Measurements from ENCODE around the gene FAM163A.
"Not testable (repeated sequence)": the region's sequence is repeated elsewhere in the genome, so short reads cannot be mapped to it uniquely, and the experiment has no call there.

FAM163A gene

DNA sequence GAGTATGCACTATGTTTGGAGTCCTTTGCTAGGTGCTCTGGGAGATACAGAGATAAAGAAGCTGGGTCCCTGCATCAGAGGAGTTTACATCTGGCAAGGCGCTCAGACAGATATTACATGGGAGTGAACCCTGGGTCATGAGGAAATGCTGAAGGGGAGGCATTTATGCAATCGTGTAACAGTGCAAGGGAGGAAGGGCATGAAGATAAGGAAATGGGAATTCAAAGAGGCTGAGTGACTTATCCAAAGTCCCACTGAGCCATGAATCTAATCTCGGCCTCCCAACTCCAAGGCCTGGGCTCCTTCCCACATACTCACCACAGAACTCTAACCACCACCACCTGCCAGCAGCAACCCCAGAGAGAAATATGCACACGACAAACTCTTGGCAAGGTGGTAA, 51.6 kb downstream of the FAM163A start:
- no peak for DNase-seq

DNA sequence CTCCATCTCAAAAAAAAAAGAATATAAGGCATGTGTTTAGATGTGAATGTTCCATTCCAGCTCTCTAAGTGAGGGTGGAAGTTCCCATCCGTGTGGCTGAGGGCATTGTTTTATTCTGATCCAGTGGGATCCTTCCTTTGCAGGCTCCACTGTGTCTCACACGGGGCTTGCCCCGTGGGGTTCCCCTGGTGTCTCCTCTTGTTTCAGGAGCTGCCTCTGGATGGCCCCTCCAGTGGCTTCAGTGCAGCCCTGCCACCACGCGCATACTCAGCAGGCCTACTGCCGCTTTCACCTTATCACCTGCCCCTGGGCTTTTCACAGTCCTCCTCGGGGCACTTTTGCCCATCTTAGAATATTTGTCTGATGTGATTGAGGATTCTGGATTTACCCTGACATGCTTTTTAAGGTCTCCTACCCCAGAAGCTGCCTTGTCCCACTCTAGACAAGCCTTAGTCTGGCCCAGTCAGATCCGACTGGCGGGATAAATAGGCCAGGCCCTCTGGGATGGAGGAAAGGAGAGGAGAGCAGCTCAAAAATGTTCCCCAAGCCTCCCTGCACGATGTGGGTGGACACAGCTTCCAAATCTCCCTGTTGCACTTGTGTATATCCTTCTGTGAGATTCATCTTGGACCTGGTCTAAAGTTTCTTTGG, 55.2 kb downstream of the FAM163A start:
- DNase-seq: no peak

DNA sequence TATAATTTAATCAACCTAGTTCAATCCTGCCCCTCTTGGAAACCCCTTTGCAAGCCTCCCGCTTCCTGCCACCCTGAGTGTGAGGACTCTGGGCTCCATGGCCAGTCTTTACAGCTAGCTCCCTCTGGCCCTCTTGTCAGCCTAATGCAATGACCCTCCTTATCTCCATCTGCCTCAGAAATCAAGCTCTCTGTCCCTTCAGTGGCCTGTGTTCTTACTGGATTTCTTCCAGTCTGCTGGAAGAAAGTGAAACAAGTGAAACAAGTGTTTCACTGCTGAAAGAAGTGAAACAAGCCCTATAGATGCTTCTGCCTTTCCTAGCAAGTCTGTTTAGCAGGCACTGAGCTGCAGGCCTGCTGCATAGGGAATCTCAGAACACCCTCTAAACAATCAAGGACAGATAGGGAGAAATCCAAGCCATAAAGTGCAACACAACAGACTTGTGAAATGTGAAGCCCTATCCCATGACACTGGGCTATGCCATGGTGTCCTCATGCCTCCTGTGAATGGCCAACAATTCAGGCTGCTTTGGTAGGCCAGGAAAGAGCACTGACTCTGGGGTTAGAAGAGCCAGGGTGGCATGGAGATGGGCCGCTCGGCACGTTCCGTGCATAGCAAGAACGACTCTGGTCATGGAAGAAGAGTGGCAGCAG, 55.9 kb downstream of the FAM163A start:
- DNase-seq: no peak

DNA sequence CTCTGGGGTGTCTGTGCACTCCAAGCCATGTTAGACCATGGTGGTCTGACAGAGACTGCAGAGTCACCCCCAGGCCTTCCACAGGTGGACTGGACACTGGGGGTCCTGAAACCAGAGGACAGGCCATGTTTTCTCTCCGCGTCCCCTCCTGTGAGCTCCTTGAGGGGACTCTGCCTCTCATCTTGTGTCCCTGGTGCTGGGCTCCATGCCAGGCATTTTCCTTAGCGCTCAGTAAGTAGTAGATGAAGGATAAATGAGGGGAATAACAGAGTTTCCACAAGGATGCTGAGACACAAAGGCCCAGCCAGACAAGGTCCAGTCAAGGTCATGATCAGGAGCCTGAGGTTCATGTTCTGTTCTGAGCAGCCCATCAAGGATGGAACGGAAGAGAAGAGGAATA, 57.4 kb downstream of the FAM163A start:
- no peak for DNase-seq

DNA sequence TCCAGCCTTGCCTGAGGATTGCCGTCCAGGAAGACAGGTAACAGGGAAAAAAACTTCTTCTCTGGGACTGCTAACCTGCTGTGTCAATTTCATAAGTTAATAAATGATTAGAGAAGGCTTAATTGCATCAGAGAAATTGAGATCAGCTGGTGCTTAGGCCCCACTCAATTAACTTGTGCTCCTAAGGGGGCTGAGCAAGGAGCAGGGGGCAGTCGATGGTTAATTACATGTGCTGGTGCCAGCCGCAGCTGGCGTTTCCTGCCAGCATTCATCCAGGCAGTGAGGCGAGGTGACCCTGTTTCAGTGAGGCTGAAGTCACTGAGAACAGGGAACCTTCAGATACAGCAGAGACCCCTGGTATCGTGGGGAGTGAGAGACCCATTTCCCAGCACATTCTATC, 60.0 kb downstream of the FAM163A start:
- no peak for DNase-seq

DNA sequence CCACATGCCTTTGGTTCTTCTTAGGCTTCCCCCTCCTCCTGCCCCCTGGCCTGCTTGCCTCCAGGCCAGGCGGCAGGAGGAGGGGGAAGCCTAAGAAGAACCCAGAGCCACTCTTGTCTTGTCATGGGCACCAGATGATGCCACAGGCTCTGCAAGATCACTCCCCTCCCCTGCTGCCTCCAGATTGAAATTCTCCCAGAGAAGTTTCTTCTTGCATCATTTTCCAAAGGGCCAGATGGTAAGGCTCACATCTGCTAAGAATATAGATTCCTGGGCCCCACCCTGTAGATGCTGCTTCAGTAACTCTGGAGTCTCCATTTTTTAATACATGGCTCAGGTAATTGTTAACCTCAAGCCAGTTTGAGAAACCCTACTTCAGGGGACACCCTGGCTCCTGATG, 60.8 kb downstream of the FAM163A start:
- no peak for DNase-seq

DNA sequence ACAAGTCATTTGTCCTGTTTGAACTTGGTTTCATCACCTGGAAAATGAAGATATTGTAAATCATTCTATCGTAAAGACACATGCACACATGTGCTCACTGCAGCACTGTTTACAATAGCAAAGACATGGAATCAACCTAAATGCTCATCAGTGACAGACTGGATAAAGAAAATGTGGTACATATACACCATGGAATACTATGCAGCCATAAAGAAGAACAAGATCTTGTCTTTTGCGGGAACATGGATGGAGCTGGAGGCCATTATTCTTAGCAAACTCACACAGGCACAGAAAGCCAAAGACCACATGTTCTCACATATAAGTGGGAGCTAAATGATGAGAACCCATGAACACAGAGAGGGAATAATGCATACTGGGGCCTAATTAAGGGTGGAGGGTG, 61.3 kb downstream of the FAM163A start:
- DNase-seq: not testable (repeated sequence)

DNA sequence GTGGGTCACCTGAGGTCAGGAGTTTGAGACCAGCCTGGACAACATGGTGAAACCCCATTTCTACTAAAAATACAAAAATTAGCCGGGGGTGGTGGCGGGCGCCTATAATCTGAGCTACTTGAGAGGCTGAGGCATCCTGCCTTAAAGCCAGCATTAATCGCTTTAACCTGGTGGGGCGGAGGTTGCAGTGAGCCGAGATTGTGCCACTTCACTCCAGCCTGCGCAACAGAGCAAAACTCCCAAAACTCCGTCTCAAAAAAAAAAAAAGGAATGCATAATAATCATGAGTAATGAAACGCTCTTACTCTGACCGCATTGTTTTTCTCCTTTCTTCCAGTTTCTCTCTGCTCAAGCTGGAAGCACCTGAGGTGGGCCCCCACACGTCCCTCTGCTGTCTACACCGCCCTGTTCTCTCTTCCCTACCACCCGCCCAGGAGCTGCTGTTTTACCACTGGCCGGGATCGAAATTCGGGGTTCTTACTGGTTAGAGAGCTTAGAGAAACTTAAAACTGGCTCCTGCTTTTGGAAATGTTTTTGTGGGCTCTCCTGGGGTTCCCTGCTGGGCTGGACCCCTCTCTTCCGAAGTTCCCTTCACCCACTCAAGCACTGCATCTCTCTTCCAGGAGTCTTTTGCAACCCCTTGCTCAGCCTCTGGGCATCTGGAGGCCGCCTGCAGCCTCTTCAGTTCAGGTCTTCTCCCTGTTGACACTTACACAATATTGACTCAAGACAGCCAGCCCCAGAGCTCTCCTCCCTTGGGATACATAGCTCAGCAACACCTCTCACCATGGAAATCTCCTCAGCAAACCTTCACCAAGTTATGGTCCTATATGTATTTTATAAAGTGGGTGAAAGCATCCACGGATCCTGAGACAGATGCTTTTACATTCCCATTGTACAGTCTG, 62.5 kb downstream of the FAM163A start:
- no peak for DNase-seq

DNA sequence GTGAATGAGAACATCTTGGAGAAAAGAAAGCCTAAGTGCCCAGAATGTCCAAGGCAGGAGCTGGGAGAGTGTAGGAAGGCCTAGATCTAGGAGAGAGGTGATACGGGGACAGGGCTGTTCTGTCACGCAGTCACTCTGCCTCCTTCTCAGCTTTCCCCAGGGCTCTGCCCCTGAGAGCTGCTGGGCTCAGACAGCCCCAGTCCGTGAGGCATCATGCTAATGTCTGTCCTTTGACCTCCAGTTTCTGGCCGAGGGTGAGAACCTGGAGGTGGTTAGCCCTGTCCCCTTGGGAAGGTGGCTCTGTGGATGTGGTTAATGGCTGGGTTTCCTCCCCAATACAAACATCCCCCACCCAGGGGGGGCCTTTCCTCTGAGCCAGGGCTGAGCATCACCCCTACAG, 63.2 kb downstream of the FAM163A start:
- no peak for DNase-seq

DNA sequence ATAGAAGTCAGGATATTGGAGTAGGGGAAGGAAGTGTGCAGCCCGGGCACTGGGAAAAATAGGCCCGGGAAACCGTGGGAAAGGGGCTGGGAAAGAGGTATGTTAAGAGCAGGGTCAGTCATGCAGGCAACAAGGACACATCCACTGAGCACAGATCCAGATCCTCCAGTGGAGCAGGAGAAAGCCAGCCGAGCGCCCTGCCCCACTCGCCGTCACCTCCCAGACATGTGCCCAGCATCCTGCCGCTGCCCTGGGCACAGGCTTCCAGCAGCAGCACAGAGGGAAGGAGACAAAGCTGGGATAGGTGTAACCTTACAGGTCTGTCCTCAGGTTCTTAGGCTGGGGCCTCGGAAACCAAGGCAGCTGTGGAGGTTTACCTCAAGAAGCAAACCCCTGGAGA, 64.2 kb downstream of the FAM163A start:
- no peak for DNase-seq

DNA sequence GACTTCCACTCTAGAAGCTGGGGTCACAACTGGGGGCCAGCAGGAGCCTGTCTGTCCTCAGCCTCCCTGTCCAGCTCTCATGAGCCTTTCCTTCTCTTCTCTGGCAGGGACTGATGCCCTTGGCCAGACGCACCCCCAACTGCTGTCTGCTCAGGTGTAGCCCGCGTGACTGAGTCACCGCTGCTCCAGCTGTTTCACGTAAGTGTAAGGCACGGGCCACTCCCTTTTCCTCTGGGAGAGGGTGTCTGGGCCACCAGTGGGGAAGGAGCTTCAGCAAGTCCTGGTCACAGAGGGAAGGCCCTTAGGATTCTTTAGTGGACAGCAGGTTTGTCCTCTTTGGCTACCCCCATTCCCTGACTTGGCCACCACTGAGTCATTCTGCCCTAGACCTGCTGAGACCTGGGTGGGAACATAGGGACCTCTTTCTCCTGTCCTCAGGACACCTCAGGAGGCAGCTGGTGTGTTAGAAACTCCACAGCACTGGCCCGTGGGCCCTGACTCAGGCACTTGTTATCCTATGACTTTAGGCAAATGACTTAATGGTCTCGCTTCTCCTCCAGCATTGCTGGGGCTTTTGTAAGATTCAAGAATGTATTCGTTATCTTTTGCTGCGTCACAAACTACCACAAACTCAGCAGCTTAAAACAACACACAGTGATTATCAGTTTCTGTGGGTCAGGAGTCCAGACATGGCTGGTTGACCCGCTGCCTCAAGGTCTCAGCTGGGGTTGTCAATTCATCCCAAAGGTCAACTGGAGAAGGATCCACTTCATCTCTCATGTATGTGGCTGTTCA, 64.8 kb downstream of the FAM163A start:
- no peak for DNase-seq

DNA sequence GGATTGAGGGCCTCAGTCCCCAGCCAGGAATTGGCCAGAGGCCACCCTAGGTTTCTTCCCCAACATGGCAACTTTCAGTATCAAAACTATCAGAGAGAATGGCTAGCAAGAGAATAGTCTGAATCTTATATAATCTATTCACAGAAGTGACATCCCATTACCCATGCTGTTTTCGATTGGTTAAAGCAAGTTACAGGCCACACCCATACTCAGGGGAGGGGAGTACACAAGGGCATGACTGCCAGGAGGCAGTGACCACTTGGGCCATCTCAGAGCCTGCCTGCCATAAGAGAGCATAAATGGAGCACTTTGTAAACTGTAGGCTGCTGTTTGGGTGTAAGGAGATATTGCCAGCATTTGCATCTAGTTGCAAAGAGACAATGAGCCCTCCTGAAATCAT, 65.4 kb downstream of the FAM163A start:
- no peak for DNase-seq

DNA sequence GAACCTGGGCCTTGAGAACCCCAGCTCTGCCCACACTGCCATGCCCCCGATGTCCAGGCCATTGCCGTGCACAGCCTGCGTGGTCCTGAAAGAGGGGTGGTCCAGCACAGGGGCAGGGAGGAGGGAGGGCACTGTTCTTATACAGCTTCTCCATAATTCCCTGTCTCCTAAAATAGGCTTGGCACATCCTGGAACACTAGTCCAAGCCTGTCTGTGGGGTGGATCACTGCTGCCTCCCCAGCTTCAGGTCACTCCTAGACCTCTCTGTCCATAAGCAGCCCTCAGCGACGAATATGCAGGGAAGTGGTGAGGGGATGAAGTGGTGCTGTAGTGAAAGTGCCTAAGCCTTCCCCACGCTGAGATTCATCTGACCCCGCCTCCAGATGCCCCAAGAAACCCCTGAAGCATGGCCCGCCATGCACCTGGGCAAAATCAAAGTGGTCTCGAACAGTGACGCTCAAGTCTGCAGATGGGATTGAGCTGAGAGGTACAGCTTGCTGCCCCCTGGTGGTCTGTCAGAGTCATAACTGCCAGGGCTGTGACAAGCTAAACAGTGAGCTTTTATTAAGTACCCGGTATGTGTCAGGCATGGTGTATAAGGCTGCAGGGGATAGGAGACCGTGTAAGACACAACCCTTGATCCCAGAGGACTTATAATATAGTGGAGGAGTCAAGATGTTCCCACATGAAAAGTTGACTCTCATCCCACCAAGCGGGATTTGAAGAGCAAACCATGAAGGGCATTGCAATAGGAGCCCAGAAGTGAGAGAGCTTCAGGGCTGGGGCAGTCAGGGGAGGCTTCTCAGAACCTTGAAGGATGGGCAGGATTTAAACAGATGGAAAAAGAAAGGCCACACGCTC, 66.6 kb downstream of the FAM163A start:
- DNase-seq: peak; percentile 56

DNA sequence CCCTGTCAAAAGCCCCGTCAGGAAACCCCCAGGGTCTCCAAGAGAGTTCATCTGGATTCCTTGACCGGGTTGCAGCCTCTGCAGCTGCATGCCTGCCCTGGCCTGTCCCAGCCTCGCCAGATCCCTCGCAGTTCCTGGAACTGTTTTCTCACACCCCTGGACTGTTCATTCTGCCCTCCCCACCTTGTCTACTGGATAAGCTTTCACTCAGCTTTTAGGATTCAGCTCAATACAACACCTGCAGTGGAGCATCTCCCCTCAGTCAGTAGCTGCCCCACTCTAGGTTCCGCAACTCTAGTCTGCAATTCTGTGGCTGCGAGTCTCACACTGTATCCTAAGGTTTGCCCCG, 67.2 kb downstream of the FAM163A start:
- no peak for DNase-seq

DNA sequence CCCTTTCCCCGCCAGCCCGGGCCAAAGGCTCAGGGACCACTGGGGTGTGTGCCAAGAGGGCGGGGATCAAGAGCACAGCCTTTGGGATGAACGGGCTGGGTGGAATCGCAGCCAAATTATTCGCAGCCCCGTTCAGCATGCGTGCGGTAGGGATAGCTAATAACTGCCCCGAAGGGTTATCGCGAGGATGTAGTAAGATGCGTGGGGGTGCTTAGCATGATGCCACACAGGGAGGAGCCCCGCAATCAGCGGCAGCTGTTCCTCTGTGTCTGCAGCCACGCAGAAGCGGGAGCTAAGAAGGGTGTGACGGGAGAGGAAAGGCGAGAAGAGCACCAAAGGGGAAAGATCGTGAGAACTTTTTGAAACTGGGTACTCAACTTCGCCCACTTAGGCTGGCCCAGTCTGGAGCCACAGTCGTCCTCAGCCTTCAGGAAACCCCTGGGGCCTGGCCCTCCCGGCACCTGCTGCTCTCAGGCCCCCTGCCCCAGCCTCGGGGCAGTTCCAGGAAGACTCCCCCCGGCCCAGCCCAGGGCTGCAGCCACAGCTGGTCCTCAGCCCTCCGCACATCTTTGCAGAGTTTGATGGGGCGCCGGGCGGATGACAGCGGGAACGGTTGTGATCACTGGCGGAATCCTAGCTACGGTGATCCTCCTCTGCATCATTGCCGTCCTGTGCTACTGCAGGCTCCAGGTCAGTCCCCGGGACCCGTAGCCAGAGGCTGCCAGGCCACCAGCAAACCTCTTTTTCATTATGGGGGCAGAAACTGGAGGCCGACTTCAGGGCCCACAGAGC, 69.6 kb downstream of the FAM163A start:
- DNase-seq: no peak

DNA sequence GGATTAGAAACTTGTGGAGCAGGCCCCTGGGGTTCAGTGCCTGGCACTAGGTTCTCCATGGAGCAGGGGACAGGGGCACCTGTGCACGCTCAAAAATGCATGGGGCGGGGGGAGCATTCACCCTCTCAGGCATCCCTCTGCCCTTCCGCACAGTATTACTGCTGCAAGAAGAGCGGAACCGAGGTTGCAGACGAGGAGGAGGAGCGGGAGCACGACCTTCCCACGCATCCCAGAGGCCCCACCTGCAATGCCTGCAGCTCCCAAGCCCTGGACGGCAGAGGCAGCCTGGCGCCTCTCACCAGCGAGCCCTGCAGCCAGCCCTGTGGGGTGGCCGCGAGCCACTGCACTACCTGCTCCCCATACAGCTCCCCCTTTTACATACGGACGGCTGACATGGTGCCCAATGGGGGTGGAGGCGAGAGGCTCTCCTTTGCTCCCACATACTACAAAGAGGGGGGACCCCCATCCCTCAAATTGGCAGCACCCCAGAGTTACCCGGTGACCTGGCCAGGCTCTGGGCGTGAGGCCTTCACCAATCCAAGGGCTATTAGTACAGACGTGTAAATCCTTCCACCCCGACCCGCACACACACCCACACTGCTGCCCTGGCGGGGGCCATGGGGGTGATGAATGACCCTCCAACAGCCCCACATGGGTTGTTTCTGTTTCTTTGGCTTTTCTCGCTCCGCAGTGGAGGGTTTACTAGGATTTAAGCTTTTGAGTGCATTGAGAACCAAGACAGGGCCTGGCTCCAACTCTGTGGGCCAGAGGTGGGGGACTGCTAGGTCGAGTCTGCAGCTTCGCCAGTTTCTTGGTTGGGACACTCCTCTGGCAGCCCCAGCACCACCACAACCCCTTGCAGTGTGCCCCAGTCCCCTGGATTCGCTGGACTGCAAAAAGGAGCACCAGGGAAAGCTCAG, 70.8 kb downstream of the FAM163A start:
- DNase-seq: no peak

DNA sequence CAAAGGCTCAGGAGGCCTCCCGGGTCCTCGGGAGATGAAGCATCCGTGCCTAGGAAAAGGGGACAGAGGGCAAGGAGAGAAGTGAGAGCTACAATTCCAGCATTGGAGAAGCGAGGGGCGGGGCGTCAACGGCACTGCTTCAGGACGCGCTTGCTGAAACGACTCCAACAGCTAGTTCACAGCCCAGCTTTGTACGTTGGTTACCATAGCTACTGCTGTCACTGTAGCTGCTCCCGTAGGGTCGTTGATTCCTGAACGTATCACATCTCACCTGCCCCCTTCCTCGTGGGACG, 71.4 kb downstream of the FAM163A start:
- no peak for DNase-seq

DNA sequence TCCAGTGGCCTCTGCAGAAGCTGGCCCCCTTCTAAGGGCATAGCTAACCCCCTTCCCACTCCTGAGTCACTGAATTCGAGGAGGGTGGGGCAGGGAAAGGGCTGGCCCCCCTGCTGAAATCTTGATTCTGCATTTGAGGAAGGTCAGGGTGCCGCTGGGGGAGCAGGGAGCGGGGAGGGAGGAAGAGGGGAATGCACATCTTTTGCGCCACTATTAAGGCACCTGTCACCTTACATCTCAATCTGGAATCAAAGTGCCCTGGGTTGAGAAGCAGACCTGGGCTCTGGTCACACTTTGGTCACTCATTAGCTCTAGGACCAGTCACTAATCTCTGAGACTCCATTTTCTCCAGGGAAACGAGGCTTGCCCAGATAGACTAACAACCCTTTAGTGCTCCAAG, 72.5 kb downstream of the FAM163A start:
- no peak for DNase-seq

DNA sequence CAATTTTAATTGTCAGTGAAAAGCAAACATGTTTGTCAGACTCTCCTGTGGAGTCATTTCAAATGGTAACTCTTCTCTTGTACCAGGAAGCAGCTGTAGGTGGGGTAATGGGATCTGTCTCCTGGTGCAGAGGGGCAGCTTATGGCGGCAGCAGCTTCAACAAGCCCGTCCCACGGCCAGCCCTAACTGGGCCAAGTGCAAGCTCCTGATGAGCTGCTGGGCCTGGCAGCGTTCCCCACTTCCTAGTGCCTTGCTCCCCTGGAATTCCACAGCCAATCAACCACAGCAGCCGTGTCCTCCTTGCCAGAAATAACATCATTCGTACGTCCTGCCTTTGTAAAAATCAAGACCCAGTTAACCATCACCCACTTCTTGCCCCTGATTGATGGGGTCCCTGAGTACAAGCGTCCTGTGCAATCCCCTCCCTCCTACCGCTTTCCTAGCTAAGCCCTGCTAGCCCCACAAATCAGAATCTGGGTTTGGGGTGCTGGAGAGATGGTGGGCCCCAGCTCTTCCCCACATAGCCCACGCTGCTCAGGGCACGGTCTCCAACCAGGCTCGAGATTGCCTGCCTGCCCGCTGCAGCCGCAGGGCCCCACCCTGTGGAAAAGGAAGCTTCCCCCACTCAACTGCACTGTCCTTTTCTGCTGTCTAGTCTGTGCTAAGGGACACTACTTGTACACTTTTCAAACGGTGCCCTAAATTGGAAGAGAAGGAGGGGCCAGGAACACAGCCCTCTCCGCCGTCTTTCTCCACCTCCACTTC, 73.3 kb downstream of the FAM163A start:
- no peak for DNase-seq

DNA sequence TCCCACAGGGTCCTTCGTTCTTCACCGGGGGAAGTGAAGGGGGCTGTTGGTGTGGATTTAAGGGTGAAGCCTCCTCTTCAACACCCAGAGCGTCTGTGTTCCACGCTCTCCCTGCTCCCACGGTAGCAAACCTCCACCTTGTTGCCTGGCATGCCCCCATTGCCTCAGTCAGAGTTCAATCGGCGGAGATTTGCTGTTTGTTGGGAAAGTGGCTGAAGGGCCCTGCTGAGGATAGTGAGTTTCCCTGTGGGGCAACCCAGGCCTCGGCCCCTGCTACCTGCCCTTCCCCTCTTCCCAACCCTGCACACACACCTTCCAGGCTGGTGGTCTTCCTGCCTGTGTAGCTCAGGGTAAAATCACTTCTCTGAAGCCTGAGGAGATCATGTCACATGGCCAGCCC, 74.0 kb downstream of the FAM163A start:
- no peak for DNase-seq
